OCI-LY7 (cell line): ENCODE results near the gene STK4. TPM values are rescaled to one million over a fixed set of nuclear protein-coding genes. Genes with fewer than 3 reads are reported as not detected.

ENCODE experiments used
- BruUV-seq: library from RNA; stranded (reverse); fragments of 400-500 nt; replicated peaks from 2 replicates; lab custom pipeline; 2021; lab: Mats Ljungman, UMichigan
- CTCF ChIA-PET: fragments of 300-600 bp; sonication (Branson Sonifier 250); formaldehyde crosslinking; loops from one replicate; lab custom pipeline; 2022; ENCODE audit warnings: antibody characterized with exemption; ENCODE audit not compliant: unreplicated experiment; lab: Charles Lee
- POLR2A ChIA-PET: fragments of 300-600 bp; sonication (Branson Sonifier 250); formaldehyde crosslinking; loops from one replicate; lab custom pipeline; 2022; ENCODE audit warnings: antibody characterized with exemption; lab: Charles Lee
- DNase-seq: peaks from one replicate; pipeline ENCODE4 v3.0.0-alpha.2; 2015; ENCODE audit warnings: low spot score
- H2AFZ ChIP-seq: fragments of 200-600 bp; sonication (generic), shearing (Covaris generic); 2 replicates; pipeline ENCODE4 v1.6.1; 2014; ENCODE audit warnings: mild to moderate bottlenecking, antibody characterized with exemption, low read length, moderate library complexity
- H3K27ac ChIP-seq: fragments of 200-600 bp; sonication (generic); 2 replicates; pipeline ENCODE4 v1.5.1; 2014; ENCODE audit warnings: mixed run types, low read depth, mild to moderate bottlenecking, moderate library complexity, low read length, inconsistent platforms; ENCODE audit not compliant: poor library complexity, severe bottlenecking
- H3K36me3 ChIP-seq: fragments of 200-600 bp; sonication (generic); 2 replicates; pipeline ENCODE4 v1.6.1; 2014; ENCODE audit warnings: mild to moderate bottlenecking, antibody characterized with exemption, low read length, moderate library complexity, mixed read lengths; ENCODE audit not compliant: insufficient read depth
- H3K4me1 ChIP-seq: fragments of 200-600 bp; sonication (generic); 2 replicates; pipeline ENCODE4 v1.5.1; 2014; ENCODE audit warnings: mild to moderate bottlenecking, low read length; ENCODE audit not compliant: insufficient read depth, poor library complexity, severe bottlenecking
- H3K4me2 ChIP-seq: fragments of 200-600 bp; sonication (generic); 2 replicates; pipeline ENCODE4 v1.6.1; 2014; ENCODE audit warnings: mild to moderate bottlenecking, low read length
- H3K4me3 ChIP-seq: fragments of 200-600 bp; sonication (generic); 2 replicates; pipeline ENCODE4 v1.5.1; 2014; ENCODE audit warnings: mild to moderate bottlenecking, low read depth, low read length; ENCODE audit not compliant: poor library complexity, severe bottlenecking
- H3K79me2 ChIP-seq: fragments of 200-600 bp; sonication (generic); 2 replicates; pipeline ENCODE4 v1.6.1; 2016; ENCODE audit warnings: low read depth, mild to moderate bottlenecking, low read length, moderate library complexity, mixed read lengths; ENCODE audit not compliant: insufficient read depth
- H3K9me2 ChIP-seq: fragments of 200-600 bp; sonication (generic); 2 replicates; pipeline ENCODE4 v1.6.1; 2016; ENCODE audit warnings: mild to moderate bottlenecking, low read length, mixed read lengths; ENCODE audit not compliant: insufficient read depth
- H3K9me3 ChIP-seq: fragments of 200-600 bp; sonication (generic); 2 replicates; pipeline ENCODE4 v1.6.1; 2014; ENCODE audit warnings: mild to moderate bottlenecking, mixed run types, low read length, mixed read lengths
- H4K20me1 ChIP-seq: fragments of 200-600 bp; sonication (generic); 2 replicates; pipeline ENCODE4 v1.6.1; 2014; ENCODE audit warnings: mild to moderate bottlenecking, antibody characterized with exemption, low read length, moderate library complexity, mixed read lengths; ENCODE audit not compliant: insufficient read depth
- CTCF ChIP-seq: fragments of 200-600 bp; sonication (generic); conservative IDR thresholded peaks from 2 replicates; pipeline ENCODE4 v1.5.1; 2014; ENCODE audit warnings: mild to moderate bottlenecking, antibody characterized with exemption, low read length, moderate library complexity, mixed read lengths
- EZH2phosphoT487 ChIP-seq: fragments of 200-600 bp; sonication (generic); IDR thresholded peaks from 2 replicates; pipeline ENCODE4 v1.6.1; 2018; ENCODE audit warnings: low read depth, borderline replicate concordance, mild to moderate bottlenecking, mixed run types, antibody characterized with exemption, low read length, moderate library complexity, mixed read lengths
- intact Hi-C: fragments of 100-400 bp; cut with micrococcal nuclease; formaldehyde crosslinking; loops from one replicate; pipeline ENCODE4 v1.10.0; 2022; ENCODE audit not compliant: unreplicated experiment
- total RNA-seq, 2 experiments: library from RNA; depleted of rRNA in 1 of 2; stranded (reverse); fragments of >200 nt in 1 of 2; shearing (Covaris generic) in 1 of 2; gene quantifications; 2 replicates each; pipeline ENCODE4 v1.2.3, GENCODE V29; 2014 to 2022

STK4 gene
- total RNA-seq, 2 experiments from 2014 or later, result 67.9 to 140 TPM

- POLR2A ChIA-PET, result no interaction called here
- H3K9me2 ChIP-seq, result no peaks in the 10 kb centered on the region
- no peaks in the 10 kb centered on the region for H3K4me1 ChIP-seq
- TF ChIP-seq EZH2phosphoT487 (no peak), CTCF (no peak)
- BruUV-seq, result no TSS peak
- CTCF ChIA-PET, result no interaction called here
- no peak overlapping the region for H3K4me3 ChIP-seq
- intact Hi-C loops, result no loop called here
- no peak overlapping the region for H2AFZ ChIP-seq
- H3K27ac ChIP-seq, result no peak overlapping the region
- H3K9me3 ChIP-seq, result no peaks in the 10 kb centered on the region
- no peaks in the 10 kb centered on the region for H4K20me1 ChIP-seq
- no peak for DNase-seq
- H3K79me2 ChIP-seq, result no peaks in the 10 kb centered on the region
- H3K36me3 ChIP-seq, result peaks cover 91% of the 10 kb centered on the region
- no peak overlapping the region for H3K4me2 ChIP-seq
Observed at GRCh38 chr20:44936510-44936909, 29.8 kb upstream of the STK4 start.

- no peak overlapping the region for H3K4me2 ChIP-seq
- no peak overlapping the region for H2AFZ ChIP-seq
- intact Hi-C loops, result no loop called here
- no peaks in the 10 kb centered on the region for H3K79me2 ChIP-seq
- no peak overlapping the region for H3K4me3 ChIP-seq
- peaks cover 94% of the 10 kb centered on the region for H3K36me3 ChIP-seq
- H3K9me2 ChIP-seq, result no peaks in the 10 kb centered on the region
- H3K4me1 ChIP-seq, result no peaks in the 10 kb centered on the region
- H3K27ac ChIP-seq, result no peak overlapping the region
- no peak for DNase-seq
- POLR2A ChIA-PET, result interaction anchor here (1.0 kb wide), 1 partner anchor 25 kb away, joined by 3 read pairs; no protein-coding TSS in a partner anchor
- TF ChIP-seq EZH2phosphoT487, result no peak
- TF ChIP-seq CTCF, result no peak
- no peaks in the 10 kb centered on the region for H4K20me1 ChIP-seq
- no peaks in the 10 kb centered on the region for H3K9me3 ChIP-seq
- CTCF ChIA-PET, result no interaction called here
- BruUV-seq, result no TSS peak
Observed at GRCh38 chr20:44938637-44939036, 27.7 kb upstream of the STK4 start.

GRCh38 chr20:44941120-44941691, 25.1 kb upstream of the STK4 start:
- Histone ChIP-seq H3K9me2 (no peaks in the 10 kb centered on the region), H3K79me2 (no peaks in the 10 kb centered on the region), H2AFZ (no peak overlapping the region), H3K4me3 (no peak overlapping the region), H4K20me1 (no peaks in the 10 kb centered on the region), H3K36me3 (peaks cover 99% of the 10 kb centered on the region), H3K4me2 (no peak overlapping the region), H3K9me3 (no peaks in the 10 kb centered on the region), H3K4me1 (no peaks in the 10 kb centered on the region), H3K27ac (no peak overlapping the region)
- no TSS peak for BruUV-seq
- ChIA-PET CTCF (interaction anchor here (1.2 kb wide), 1 partner anchor 10 kb away, joined by 3 read pairs; no protein-coding TSS in a partner anchor), POLR2A (interaction anchor here (1.0 to 1.2 kb wide), 2 partner anchors 18 to 19 kb away, joined by 3 to 4 read pairs; partner anchors contain the start of gene TOMM34)
- no peak for TF ChIP-seq EZH2phosphoT487
- TF ChIP-seq CTCF, result no peak
- no peak for DNase-seq
- intact Hi-C loops, result no loop called here
